HG02642 (cell line): Measurements from ENCODE around the gene BTBD3.
A peak's percentile ranks its signal among the peaks of the same experiment; 100 is the strongest.

ENCODE experiments used
- ATAC-seq: cut with Tn5 transposase; IDR thresholded peaks from one replicate; pipeline ENCODE4 v1.9.1; 2021; ENCODE audit warnings: mild to moderate bottlenecking; ENCODE audit not compliant: unreplicated experiment, poor library complexity

Gene BTBD3

DNA sequence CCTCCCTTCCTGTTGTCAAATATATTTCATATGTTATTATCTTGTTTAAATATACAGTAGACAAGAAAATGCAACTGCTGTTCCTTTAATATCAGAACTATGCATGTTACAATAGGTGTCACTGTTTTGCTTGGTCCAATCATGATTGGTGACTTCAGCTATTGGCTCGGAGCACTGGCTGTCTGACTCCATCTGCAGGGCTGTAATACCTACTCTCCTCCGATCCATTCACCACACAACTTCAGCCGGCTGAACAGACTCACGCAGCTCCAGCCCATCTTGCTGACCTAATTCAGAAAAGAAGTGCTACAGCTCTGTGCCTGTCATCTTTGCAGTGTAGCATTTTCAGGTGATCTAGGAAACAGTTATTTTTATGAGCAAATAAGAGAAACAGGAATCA, at the start of gene BTBD3:
Gene BTBD3, plus strand, starts transcription at position 231 of the 400 bp plus-strand sequence. CDS start 383 bp downstream, outside the sequence.
- no peak for ATAC-seq

DNA sequence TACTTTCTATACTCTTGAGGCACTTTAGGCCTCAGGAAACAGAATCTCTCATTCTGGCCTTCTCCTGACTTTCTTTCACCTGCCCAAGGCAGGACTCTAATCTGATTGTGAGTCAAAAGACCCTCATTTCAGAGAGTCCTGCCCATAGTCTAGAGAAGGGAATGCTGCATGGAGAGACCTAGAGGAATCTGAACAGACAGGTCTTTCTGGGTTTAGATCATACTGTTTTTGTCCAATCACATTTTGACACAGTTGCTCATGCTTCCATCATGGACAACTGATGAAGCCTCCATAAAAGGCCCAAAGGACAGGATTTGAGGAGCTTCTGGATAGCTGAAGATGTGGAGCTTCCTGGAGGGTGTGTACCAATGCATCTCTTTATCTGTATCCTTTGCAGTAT, 48.1 kb upstream of the BTBD3 start:
- ATAC-seq = no peak

GRCh38 chr20:11870411-11870810, 47.3 kb upstream of the BTBD3 start:
- ATAC-seq = no peak

DNA sequence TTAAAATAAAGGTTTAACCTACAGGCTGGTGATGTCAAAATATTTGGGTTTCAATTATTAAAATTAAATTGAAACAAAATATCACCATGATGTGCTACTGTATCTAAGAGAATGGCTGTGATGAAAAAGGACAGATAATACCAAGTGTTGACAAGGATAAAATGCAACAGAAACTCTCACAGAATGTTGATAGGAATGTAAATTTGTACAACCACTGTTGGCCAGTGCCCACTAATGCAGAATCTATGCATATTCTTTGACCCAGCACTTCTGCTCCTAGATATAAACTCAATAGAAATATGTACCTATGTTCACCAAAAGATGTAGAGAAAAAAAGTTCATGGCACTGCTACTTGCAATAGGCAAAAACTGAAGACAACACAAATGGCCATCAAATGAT, 41.1 kb upstream of the BTBD3 start:
- ATAC-seq = no peak

- no peak for ATAC-seq
These were observed 37.0 kb upstream of the BTBD3 start for GRCh38 chr20:11880680-11881079.

GRCh38 chr20:11881449-11881848, 36.2 kb upstream of the BTBD3 start:
- ATAC-seq = no peak

DNA sequence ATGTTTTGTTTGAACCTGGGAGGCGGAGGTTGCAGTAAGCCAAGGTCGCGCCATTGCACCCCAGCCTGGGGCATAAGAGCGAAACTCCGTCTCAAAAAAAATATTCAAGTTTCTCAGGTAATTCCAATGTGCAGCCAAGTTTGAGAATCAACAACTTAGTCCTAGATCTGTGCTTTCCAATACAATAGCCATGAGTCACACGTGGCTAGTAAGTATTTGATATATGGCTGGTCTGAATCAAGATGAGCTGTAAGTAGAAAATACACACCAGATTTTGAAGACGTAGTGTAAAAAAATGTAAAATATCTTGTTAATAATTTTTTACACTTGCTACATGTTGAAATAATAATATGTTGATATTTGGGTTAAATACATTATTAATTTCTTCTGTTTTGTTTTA, 35.0 kb upstream of the BTBD3 start:
- ATAC-seq = no peak

- no peak for ATAC-seq
These were observed 29.0 kb upstream of the BTBD3 start for GRCh38 chr20:11888648-11889047.

DNA sequence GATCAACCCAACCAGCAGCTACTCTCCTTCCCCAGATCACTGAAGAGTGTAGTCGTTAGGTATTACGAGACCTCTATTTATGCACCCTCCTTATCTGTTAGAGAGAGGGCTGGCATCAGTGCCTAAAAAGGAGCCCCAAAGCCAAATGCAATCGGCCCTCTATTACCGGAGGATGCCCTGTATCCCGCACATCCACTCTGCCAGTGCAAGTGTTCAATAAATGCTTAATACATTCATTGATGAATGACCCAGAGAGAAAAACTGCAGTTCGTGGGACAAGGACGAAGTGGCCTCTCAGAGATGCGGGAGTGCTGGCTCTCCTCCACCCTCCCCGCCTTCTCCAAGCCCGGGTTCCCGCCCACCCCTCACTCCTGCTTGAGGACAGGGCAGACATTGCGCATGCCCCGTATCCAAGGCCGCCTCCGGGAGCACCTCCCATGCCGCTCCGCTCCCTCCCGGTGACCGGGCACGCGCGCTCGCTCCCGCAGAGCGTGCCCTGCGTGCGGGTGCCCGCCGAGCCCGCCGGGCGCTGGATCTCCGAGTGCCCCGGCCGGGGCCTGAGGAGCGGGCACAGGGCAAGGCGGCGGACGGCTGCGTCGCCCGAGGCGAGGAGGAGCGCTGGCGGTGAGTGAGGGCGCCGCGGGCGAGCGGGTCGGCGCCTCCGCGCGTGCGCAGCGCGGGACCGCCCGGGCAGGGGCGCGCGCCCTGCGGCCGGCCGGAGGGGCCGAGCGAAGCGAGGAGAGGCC, 27.2 kb upstream of the BTBD3 start:
- ATAC-seq = peak; percentile 66

DNA sequence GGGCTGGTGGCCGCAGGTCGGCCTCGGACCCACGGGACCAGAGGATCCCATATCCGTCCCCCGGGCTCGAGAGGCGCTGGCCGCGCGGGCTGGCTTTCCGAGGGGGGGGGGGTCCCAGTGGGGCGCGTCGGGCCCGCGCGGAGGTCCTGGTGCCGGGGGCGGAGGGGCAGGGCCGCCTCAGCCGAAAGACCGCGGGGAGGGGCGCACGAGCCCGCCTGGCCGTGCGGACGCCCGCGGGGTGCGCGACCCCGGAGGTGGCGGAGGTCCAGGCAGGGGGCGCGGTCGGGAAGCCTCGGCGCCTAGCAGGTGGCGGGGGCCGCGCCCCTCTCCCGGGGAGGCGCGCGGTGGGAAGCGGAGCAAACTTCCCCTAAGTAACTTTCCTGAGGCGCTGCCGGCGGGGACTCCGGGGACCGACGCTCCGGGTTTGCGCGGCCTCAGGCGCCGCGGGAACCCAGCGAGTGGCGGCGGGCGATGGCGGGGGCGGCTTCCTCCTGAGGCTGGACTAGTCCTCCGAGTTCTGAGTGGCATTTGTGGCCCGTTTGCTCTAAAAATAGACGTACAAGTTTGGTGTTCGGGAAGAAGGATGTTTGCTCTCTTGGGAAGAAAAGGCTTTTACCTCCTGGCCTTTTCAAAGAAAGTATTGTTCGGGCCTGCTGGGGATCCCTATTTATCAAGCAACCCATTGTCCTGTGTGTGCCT, 26.5 kb upstream of the BTBD3 start:
- peak; percentile 42 for ATAC-seq

- ATAC-seq = no peak
These were observed 25.7 kb upstream of the BTBD3 start for GRCh38 chr20:11891776-11892545.

DNA sequence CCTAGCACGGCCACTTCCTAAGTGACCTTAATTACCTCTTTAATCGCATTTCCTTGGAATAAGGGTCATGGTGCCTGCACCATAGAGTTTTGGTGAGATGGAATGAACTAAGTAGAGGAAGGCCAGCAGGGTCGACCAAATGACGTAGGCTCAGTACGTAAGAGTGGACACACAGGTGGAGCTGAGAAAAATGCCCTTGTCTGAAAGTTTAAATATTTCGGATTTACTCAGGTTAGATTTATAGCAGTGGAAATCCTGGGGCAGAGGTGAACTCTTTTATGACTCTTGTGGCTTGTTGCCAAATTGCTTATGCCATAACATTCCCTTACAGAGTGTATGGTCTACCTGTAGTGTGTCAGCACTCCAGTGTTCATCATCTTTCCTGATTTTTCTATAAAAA, 23.6 kb upstream of the BTBD3 start:
- no peak for ATAC-seq

DNA sequence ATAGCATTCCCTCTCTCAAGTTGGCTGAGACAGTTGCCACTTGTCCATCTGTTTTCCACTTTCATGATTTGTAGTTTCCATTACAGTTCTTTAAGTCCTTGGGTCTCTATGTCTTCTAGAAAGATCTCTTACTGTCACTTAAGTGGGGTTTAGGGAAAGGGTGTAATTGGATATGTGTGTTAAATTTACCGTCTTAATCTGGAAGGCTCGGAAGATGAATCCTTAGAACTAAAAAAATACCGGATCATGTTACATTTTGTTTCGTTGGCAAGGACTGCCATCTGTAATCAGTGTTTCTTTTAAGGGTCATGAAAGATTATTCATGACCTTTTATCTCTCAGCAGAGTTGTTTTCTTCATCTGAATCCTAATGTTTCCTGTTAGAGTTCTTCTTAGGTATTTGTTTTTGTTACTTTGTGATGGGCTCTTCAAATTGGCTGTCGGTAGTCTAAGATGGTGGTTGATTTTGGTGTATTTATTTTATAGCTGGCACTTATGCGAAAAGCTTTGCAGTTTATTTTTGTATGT, 21.8 kb upstream of the BTBD3 start:
- no peak for ATAC-seq

DNA sequence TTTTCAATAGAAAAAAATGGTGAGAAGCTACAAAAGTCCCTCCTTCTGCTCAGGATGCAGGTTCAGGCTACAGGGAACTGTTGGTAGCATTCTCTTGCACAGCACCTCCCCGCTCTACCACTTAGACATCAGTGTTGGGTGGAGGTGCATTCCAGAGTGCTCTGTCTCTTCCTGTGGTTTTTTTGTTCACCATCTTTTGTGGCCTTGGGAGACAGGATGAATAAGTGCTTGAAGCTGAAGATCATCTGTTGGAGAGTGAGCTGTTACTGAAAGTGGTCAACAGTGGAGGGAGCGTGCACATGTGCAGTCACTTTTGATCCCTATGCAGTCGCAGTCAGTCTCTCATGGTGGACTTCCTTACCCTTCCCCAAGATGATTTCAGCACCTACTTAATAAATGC, 16.6 kb upstream of the BTBD3 start:
- no peak for ATAC-seq

DNA sequence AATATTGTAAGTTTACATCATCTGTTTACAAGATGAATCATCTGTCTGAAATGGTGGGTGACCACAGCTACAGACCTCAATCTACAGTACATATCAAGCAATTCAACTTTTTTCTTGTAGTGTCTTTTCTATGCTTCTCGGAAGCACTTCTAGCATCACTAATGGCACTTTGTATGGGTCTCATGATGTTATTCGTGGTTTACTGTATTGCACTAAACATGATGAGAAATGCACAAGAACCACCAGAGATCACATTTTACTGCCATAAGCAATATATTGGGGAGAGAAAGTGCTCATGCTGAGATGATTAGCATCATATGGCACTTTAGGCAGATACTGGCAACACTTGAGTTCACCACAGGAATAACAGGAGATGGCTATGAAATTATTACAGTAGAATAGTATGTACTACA, 15.4 kb upstream of the BTBD3 start:
- no peak for ATAC-seq

DNA sequence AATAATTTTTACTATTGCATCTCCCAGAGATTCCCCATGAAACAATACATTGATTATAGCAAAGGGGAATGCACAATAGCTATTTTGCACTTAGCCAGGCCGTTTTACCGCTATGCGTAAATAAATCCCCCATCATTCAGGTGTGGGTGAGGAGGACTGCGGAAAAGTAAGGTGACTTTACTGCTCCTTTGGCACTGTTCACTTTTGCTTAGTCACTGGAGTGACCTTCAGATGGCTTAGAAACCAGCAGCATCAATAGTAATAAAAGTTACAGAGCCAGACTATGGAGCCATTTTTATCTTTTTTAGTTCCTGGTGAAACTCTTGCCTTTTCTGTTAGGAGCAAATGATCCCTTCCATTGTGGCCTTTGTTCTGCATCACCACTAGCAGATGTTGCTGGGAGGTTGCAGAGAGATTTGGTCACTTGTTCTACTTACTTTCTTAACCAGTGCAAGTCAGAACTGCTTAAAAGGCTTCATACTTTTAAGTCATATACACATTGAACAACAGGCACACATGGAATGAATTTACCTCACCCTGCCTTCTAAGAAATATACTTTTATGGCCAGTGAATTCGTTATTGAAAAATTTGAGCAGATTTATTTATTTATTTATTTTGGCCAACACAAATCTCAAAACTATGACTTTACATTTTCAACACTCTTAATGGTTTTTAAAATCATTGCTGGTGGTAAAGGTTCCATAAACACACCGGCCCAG, 12.1 kb upstream of the BTBD3 start:
- no peak for ATAC-seq

DNA sequence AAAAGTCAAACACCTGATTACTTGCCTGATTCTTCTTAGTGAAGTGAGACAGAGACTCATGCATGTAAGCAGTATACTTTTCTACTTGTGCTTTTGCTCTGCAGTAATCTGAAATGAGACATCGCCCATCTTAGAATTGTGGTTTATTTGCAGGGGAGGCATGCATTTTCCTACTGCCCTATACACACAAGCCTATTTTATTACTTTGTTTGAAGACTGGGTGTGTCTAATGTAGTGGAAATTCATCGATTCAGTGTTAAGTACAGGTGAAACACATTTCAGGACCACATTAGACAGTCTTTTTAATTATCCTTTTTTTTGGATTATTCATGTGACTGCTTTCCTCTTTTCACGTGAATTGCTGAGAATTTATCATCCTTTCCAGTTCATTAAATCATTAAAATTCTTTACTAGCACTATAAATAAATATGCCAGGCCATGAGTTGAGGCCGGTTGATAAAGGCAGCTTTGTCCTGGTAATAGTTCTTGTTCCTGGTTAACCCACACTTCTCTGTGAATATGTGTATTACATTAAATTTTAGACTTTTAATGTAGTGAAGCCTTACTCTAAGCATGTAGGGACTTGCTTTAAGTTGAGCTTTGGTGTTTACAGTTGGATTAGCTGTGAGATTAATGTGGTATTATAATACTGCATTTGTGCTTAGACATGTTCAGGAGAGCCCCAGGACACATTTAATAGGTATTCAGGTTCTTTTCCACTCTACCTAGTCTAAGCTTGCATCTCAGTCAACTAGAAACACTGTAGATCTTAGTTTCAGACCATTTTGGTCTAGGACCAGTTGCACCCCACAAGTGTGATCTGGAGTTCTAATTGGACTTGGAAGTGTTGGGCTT, 10.8 kb upstream of the BTBD3 start:
- ATAC-seq = no peak

- ATAC-seq = no peak
These were observed 10.1 kb upstream of the BTBD3 start for GRCh38 chr20:11907621-11908020.

GRCh38 chr20:11912013-11912658, 5.6 kb upstream of the BTBD3 start:
- no peak for ATAC-seq
